ENCODE measurements around the gene IFIT2.

Gene IFIT2

DNA sequence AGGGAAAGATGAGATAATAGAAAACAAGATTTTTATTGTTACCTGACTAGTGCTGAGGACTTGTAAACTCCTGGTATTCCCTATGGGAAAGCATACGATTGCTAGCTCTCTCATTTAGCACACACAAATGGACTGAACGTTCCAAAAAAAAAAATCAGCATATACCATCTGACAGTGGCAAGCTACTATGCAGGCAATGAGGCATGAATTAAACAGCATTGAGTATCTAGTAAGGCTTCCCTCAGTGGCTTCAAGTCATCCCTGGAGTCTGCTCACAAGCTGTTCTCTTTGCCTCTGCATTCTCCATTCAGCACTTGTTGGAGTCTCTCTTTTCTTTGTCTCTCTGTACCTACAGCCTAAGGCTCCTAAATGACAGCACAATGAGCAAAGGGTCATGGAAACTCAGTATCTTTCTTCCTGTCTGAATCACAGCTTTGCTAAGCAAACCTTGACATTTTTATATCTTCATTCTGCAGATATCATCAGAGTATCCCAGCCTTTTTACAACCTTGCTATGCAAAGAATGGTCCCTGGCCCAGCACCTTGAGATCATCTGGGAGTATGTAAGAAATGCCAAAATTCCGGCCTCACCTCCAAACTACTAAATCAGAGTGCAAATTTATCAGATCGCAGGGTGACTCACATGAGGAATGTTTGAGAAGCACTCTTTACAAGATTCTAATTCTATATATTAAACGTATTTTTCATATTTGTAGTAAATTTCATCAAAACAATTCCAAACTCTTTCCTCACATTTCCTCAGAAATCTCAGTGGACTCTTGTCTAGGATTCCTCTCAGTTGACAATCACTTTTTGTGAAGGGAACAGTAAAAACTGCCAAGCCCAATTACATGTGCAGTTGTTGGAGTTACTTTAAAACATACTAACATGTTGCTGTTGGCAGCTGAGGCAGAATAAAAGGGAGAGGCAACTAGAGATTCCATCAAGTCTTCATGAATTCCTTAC is 39.5 kb upstream of the IFIT2 start:
- no peak overlapping the region for H3K27ac ChIP-seq
- TF ChIP-seq, protein P1, sequence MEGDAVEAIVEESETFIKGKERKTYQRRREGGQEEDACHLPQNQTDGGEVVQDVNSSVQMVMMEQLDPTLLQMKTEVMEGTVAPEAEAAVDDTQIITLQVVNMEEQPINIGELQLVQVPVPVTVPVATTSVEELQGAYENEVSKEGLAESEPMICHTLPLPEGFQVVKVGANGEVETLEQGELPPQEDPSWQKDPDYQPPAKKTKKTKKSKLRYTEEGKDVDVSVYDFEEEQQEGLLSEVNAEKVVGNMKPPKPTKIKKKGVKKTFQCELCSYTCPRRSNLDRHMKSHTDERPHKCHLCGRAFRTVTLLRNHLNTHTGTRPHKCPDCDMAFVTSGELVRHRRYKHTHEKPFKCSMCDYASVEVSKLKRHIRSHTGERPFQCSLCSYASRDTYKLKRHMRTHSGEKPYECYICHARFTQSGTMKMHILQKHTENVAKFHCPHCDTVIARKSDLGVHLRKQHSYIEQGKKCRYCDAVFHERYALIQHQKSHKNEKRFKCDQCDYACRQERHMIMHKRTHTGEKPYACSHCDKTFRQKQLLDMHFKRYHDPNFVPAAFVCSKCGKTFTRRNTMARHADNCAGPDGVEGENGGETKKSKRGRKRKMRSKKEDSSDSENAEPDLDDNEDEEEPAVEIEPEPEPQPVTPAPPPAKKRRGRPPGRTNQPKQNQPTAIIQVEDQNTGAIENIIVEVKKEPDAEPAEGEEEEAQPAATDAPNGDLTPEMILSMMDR (conservative IDR thresholded peaks at IDR 0.05): no peak
- no peak for TF ChIP-seq ZFX (IDR thresholded peaks at IDR 0.05)

DNA sequence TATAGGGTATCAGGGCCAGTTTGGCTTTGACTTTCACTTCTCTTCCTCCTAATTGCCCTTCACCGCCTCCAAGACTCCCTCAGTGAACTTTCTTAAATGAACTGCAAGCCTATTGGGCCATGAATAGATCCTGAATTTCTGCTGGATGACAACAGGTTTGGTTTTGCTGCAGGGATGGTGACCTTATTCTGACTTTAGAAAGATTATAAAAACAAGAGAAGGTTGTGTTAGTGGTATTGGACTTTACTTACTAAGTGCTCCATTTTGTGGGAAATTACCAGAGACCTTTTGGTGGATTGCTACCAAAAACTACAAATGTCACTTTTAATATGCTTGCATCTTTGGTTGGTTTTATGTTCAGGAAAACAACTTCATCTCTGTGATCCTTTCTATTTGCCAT is 38.8 kb upstream of the IFIT2 start:
- no peak for TF ChIP-seq ZFX (IDR thresholded peaks at IDR 0.05)
- TF ChIP-seq, protein P1 (conservative IDR thresholded peaks at IDR 0.05): no peak
- no peak overlapping the region for H3K27ac ChIP-seq

DNA sequence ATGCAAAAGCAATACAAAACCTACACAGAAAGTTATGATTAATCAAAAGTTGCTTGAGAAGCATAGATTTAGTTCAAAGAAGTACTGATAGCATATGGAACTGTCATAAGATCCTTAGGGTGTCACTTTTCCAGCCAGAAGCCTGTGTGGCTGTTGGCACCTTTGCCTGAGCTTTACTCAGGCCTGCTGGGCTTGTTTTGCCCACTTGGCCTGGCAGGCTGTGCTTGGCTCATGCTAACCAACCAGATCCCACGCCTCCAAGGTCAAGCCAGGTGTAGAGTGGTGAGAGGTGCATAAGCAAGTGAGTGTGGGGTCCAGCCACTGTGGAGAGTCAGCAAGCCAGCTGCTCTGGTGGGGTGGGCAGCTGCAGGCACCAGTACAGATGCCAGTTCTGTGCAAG is 38.3 kb upstream of the IFIT2 start:
- TF ChIP-seq, protein P1 (conservative IDR thresholded peaks at IDR 0.05): no peak
- TF ChIP-seq ZFX (IDR thresholded peaks at IDR 0.05): no peak
- H3K27ac ChIP-seq: no peak overlapping the region

DNA sequence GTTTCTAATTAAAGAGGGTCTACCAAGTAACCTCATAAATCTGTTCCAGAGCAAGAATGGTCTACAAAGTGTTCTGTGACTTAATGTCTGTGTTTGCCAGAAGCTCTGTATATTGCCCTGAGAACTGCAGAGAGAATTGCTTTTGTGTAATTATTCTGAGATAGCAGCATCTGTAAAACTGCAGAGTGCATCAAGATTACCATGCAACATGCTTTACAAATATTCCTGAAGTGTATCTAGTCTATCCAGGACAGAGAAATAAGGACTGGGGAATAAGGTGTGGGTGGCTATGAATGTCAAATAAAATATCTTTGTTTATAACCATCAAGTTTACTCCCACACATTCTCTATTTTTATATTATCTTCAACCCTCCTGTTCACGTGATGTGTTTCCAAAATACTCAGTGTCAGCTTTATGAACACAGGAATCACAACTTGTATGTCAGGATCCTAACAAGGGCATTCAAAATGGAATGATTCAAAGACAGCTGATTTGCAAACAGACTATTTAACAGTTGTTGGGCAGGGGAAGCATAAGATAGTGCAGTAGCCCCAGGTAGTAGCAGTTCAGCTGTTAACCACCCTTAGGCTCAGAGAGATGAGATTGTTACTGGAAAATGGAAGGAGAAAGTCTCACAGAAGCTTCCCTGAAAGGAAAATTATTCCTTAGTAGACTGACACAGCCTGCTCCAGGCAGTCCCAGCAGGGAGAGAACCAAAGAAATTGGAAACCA is 35.0 kb upstream of the IFIT2 start:
- TF ChIP-seq ZFX (IDR thresholded peaks at IDR 0.05): no peak
- TF ChIP-seq, protein P1 (conservative IDR thresholded peaks at IDR 0.05): no peak
- no peak overlapping the region for H3K27ac ChIP-seq

DNA sequence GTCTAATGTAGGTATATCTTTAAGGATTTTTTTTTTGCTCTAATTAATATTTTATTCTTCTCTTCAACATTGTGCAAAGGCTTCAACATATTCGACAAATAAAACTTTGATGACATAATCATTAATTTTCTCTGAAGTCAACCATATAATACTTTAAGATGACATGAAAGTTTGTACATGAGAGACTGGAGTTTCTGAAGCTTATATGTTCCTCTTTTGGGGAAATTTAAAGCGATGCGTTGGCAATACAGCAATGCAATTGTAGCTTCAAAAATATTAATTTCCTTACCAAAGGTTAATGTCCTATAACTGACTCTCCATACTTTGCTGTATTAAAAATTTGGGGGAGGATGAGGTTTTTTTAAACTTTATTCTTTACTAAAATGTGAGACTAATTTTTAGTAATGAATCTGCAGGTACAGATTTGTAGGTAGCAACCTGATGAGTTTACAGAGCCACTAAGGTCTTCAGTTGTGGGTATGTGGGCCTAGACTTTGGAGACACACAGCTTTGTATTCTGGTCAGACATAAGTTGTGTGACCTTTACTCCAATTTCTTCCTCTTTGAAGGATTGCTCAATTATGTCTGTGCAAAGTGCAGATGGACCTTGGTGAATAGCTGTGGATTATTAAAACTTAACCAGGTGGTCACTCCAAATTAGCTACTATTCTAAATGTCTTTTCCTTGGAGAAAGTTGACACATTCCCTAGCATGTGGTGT is 32.3 kb upstream of the IFIT2 start:
- no peak overlapping the region for H3K27ac ChIP-seq
- TF ChIP-seq, protein P1 (conservative IDR thresholded peaks at IDR 0.05): no peak
- TF ChIP-seq ZFX (IDR thresholded peaks at IDR 0.05): no peak

DNA sequence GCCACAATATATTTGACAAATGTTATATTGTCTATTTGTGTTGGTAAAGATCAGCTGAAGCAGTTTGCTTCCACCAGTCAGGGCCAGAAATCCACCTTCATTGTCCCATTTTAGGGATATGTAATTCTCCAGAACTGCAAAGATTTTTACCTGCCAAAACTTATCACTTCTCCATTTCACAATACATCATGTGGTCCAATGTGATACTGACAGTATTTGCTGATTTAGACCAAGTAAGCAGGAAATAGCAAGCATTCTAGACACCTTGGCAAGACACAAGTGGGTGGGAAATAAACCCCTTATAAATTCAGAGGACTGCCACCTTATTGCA is 31.7 kb upstream of the IFIT2 start:
- no peak overlapping the region for H3K27ac ChIP-seq
- no peak for TF ChIP-seq ZFX (IDR thresholded peaks at IDR 0.05)
- TF ChIP-seq, protein P1 (conservative IDR thresholded peaks at IDR 0.05): no peak

All from C4-2B (cell line).